ENCODE data around the gene ZNF747.

ZNF747 gene

GRCh38 chr16:30510376-30510938 lies 24.2 kb downstream of the ZNF747 start:
- DNase-seq = no peak

- DNase-seq = no peak
Observed at GRCh38 chr16:30509081-30509765, 25.4 kb downstream of the ZNF747 start.

DNA sequence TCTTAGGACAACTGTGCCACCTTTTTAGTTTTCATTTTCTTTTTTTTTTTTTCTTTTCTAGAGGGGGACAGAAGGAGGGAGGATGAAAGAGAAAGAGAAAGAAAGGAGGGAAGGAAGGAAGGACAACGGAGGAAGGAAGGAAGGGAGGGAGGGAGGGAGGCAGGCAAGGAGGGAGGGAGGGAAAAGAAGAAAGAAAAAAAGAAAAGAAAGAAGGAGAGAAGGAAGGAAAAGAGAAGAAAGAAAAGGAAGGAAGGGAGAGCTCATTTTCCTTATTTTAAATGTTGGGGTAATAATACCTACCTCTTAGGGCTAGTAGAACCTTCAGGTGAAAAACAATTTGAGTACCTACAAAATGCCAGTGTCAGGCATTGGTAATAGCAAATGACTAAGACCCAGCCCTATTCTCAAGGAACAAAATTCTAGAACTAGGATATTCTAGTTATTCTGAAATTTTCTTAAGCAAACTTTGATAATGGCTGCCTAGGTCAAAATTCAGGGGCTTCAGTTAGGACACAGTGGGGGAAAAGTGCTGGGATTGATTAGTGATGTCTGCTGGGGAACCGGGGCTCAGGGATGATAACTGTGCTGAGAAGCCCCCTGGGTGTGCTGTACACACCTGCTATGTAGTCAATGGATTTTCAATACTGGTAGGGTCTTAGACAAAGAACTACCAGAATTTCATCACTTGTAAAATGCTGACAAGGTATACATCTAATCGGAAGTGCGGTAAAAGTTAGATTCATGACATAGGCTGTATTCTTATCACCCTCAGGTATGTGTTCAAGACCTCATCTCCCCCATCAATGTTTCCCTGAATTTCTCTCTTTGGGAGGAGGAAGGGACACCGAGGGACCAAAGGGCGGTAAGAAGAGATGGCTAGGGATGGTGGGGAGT lies 31.0 kb downstream of the ZNF747 start:
- DNase-seq = no peak

DNA sequence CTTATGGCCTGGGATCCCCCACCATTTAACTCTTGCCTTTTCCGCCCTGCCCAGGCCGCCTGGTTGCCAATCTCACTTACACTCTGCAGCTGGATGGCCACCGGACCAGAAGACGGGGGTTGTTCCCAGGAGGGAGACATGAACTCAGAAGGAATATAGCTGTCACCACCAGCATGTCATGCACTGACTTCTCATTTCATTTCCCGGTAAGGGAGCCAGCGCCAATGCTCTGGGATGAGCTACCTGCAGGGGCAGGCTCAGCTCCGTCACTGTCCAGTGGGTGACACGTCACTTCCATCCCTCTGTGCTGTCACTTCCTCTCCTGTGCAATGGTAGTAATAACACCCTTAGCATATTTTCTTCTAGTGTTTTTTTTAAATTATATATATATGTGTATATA lies 35.4 kb downstream of the ZNF747 start:
- DNase-seq = no peak

DNA sequence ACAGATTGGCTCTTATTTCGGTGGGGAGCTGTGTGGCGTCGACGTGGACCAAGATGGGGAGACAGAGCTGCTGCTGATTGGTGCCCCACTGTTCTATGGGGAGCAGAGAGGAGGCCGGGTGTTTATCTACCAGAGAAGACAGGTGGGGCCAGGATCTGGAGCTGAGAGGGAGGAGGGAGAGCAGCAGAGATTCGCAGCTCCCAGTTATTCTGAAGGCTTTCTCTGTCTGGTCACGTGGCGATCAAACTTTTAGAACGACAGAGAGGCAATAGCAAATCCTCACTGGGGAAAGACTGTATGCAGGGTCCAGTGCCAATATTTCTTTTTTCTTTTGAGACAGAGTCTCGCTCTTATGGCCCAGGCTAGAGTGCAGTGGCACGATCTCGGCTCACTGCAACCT lies 39.9 kb downstream of the ZNF747 start:
- DNase-seq = no peak

DNA sequence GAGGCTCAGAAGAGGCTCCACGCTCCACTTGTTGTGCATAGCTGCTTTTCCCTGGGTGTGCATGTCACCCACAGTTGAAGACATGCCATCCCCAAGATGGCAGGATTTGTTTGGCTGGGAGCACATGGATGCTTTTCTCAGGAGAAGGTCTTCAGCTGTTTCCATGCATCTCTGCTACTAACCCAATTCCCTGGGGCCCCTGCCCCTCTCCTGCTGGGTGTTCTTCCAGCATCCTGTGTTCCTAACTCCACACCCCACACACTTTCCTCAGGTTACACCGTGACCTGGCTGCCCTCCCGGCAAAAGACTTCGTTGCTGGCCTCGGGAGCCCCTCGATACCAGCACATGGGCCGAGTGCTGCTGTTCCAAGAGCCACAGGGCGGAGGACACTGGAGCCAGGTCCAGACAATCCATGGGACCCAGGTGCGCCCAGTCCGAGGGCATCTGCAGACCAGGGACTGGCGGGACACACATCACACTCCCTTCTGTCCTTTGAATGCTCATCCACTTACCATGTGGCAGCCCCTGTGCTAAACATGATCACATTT lies 40.6 kb downstream of the ZNF747 start:
- no peak for DNase-seq

GRCh38 chr16:30491744-30492308 lies 42.8 kb downstream of the ZNF747 start:
- peak; percentile 20 for DNase-seq

DNA sequence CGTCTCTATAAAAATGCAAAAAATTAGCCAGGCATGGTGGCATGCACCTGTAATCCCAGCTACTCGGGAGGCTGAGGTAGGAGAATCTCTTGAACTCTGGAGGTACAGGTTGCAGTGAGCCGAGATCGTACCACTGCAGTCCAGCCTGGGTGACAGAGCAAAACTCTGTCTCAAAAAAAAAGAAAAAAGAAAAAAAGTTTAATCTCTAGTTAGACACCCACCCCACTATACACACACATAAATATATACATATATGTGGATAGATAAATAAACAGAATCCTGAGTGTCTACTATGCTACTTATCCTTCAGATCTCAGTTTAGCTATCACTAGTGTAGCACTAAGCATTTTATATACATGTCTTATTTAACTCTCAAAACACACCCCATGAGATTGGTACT lies 43.4 kb downstream of the ZNF747 start:
- DNase-seq = no peak

DNA sequence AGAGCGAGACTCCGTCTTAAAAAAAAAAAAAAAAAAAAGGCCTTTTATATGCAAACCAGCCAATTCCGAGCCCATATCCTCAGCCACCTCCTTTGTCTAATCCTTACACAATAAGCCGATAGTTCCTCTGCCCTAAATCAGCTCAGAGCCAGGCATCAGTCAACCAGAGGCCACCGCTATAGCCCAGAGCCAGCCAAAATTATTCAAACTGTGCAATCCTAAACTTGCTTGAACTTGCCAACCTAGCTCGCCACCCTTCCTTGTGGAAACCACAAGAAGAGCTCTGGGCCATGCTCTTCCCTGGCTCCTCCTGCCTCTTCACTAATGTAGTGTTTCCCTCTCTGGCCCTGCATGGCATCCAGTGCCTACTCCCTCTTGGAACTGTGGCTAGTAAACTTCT lies 44.4 kb downstream of the ZNF747 start:
- DNase-seq = no peak

GRCh38 chr16:30488764-30489605 lies 45.7 kb downstream of the ZNF747 start:
- DNase-seq = no peak

DNA sequence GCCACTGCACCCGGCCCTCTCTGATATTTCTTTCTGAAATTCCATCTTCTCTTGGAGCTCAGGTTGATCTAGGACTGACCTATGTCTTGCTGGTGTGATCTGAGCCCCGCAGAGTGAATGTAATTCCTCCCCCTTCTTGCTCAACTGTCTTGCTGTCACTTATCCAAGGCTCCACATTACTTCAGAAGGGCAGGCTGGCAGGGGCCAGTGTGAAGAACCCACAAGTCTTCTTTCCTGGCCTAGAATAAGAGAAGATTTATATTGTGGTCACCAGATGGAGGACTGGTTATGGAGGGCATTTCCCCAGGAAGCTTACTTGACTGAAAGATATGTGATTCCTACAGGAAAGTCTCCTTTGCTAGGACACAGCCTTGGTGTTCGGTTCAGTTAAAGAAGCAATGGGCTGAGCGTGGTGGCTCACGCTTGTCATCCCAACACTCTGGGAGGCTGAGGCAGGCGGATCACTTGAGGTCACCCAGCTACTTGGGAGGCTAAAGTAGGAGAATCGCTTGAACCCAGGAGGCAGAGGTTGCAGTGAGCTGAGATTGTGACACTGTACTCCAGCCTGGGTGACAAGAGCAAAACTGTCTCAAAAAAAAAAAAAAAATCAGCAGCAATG lies 48.7 kb downstream of the ZNF747 start:
- DNase-seq = no peak

DNA sequence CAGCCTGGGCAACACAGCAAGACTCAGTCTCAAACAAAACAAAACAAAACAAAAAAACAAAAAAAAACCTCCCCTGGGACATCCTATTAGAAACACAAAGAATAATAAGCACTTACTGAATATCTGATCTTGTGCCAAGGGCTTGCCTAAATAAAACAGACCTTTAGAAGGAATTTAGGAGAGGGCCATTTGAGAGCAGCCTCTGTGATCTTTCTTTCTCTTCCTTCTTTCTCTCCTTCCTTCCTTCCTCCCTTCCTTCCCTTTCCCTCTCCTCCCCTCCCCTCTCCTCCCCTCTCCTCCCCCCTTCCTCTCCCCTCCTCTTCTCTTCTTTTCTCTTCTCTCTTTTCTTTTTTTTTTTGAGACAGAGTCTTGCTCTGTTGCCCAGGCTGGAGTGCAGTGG lies 49.8 kb downstream of the ZNF747 start:
- DNase-seq = no peak

- DNase-seq = no peak
Observed at GRCh38 chr16:30482366-30482765, 52.3 kb downstream of the ZNF747 start.

DNA sequence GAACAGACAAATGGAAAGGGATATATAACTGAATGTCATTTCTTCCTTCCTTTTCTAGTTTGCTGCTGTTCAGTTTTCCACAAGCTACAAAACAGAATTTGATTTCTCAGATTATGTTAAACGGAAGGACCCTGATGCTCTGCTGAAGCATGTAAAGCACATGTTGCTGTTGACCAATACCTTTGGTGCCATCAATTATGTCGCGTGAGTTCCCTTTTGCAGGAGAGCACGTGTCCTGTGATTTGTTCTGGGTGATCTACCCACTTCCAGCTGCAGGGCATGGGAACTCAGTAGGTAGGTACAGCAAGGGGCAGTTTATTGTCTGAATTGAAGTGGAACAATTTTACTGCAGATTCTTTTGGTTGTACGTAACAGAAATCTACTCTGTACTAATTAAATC lies 53.3 kb downstream of the ZNF747 start:
- DNase-seq = no peak
